Endothelial cell of umbilical vein (primary cell): ENCODE data around the gene CCNF. TPM values are rescaled to one million over a fixed set of nuclear protein-coding genes. Genes with fewer than 3 reads are reported as not detected.

Experiments
- BruUV-seq: library from RNA; stranded (reverse); fragments of 400-500 nt; replicated peaks from 2 replicates; lab custom pipeline; 2021; lab: Mats Ljungman, UMichigan
- CTCF ChIA-PET: fragments of 300-600, 350-600 bp; sonication (Branson Sonifier 250); formaldehyde crosslinking; loops from one replicate; lab custom pipeline; 2021; ENCODE audit warnings: antibody characterized with exemption, inconsistent platforms; lab: Charles Lee
- POLR2A ChIA-PET: fragments of 300-600, 350-600 bp; sonication (Branson Sonifier 250); formaldehyde crosslinking; loops from one replicate; lab custom pipeline; 2021; ENCODE audit warnings: antibody characterized with exemption, inconsistent platforms; lab: Charles Lee
- DNase-seq: peaks from one replicate; pipeline ENCODE4 v3.0.0-alpha.2; 2011; ENCODE audit warnings: low read depth, low spot score
- FAIRE-seq: peaks from 2 replicates; lab custom pipeline; 2011; peaks lifted over from hg19 to GRCh38; lab: Jason Lieb, UNC
- H2AFZ ChIP-seq: 2 replicates; pipeline ENCODE4 v1.6.0; 2012; ENCODE audit warnings: low read depth, low read length, control low read depth, inconsistent platforms
- H3K27ac ChIP-seq: 2 replicates; pipeline ENCODE4 v1.5.1; 2011; ENCODE audit warnings: low read depth, mild to moderate bottlenecking, control low read depth, low read length, moderate library complexity; ENCODE audit not compliant: insufficient read depth
- H3K27me3 ChIP-seq, 2 experiments: 2 replicates each; pipeline versions ENCODE4 v1.6.0 to v1.6.1; 2011; ENCODE audit warnings: low read length in 2 of 2, mixed read lengths in 1 of 2; ENCODE audit not compliant: control insufficient read depth in 2 of 2, insufficient read depth in 2 of 2
- H3K36me3 ChIP-seq, 2 experiments: 2 replicates in 1 of 2; 3 replicates in 1 of 2; pipeline ENCODE4 v1.5.1; 2011; ENCODE audit warnings: low read length in 2 of 2, mild to moderate bottlenecking in 1 of 2, moderate library complexity in 1 of 2; ENCODE audit not compliant: control insufficient read depth in 2 of 2, insufficient read depth in 2 of 2; ENCODE audit errors: extremely low read depth in 1 of 2
- H3K4me1 ChIP-seq: 3 replicates; pipeline ENCODE4 v1.5.1; 2011; ENCODE audit warnings: mild to moderate bottlenecking, low read length; ENCODE audit not compliant: control insufficient read depth, insufficient read depth; ENCODE audit errors: extremely low read depth
- H3K4me2 ChIP-seq: 2 replicates; pipeline ENCODE4 v1.6.1; 2011; ENCODE audit warnings: low read length, control low read depth, mixed read lengths; ENCODE audit not compliant: insufficient read depth
- H3K4me3 ChIP-seq, 3 experiments: fragments of 200-600 bp in 1 of 3; sonication (generic), shearing (Covaris generic) in 1 of 3; replicated peaks in 1 of 3; 2 replicates each; pipeline ENCODE4 v1.5.1; 2011 to 2016; ENCODE audit warnings: control low read depth in 3 of 3, low read length in 3 of 3, mild to moderate bottlenecking in 2 of 3, inconsistent platforms in 1 of 3, low read depth in 1 of 3, moderate library complexity in 1 of 3; ENCODE audit not compliant: insufficient read depth in 1 of 3
- H3K79me2 ChIP-seq: 2 replicates; pipeline ENCODE4 v1.6.0; 2012; ENCODE audit warnings: low read length, inconsistent platforms; ENCODE audit not compliant: control insufficient read depth, insufficient read depth
- H3K9ac ChIP-seq: replicated peaks from 2 replicates; pipeline ENCODE3; 2011; ENCODE audit warnings: low read length, control low read depth; ENCODE audit not compliant: insufficient read depth; ENCODE audit errors: extremely low read depth
- H3K9me1 ChIP-seq: replicated peaks from 3 replicates; pipeline ENCODE4 v1.6.0; 2011; ENCODE audit warnings: mild to moderate bottlenecking, low read length; ENCODE audit not compliant: control insufficient read depth, insufficient read depth; ENCODE audit errors: extremely low read depth
- H3K9me3 ChIP-seq: replicated peaks from 2 replicates; pipeline ENCODE4 v1.5.1; 2012; ENCODE audit warnings: low read length, inconsistent platforms; ENCODE audit not compliant: control insufficient read depth, insufficient read depth
- H4K20me1 ChIP-seq: replicated peaks from 2 replicates; pipeline ENCODE3; 2011; ENCODE audit warnings: mild to moderate bottlenecking, low read length; ENCODE audit not compliant: control insufficient read depth, insufficient read depth; ENCODE audit errors: extremely low read depth
- CTCF ChIP-seq, 2 donors: IDR thresholded peaks; 1 replicate in 1 of 2; 2 replicates in 1 of 2; pipeline ENCODE4 v1.5.1; 2011; ENCODE audit warnings: low read length in 2 of 2, mild to moderate bottlenecking in 2 of 2, moderate library complexity in 2 of 2, control low read depth in 1 of 2, inconsistent platforms in 1 of 2, low read depth in 1 of 2; ENCODE audit not compliant: insufficient read depth in 1 of 2; ENCODE audit errors: extremely low read depth in 1 of 2
- EZH2 ChIP-seq: IDR thresholded peaks from 2 replicates; pipeline ENCODE4 v1.6.1; 2012; ENCODE audit warnings: borderline replicate concordance, low read depth, mild to moderate bottlenecking, moderate library complexity, low read length, inconsistent platforms; ENCODE audit not compliant: severe bottlenecking
- FOS ChIP-seq: IDR thresholded peaks from 2 replicates; pipeline ENCODE4 v1.6.1; 2011; ENCODE audit warnings: mild to moderate bottlenecking, low read length, moderate library complexity, borderline replicate concordance; ENCODE audit not compliant: insufficient read depth
- GATA2 ChIP-seq: IDR thresholded peaks from 2 replicates; pipeline ENCODE4 v1.7.0; 2011; ENCODE audit warnings: low read depth, mild to moderate bottlenecking, moderate library complexity, mixed read lengths, low read length; ENCODE audit not compliant: insufficient read length, insufficient read depth
- JUN ChIP-seq: IDR thresholded peaks from 2 replicates; pipeline ENCODE4 v1.6.1; 2011; ENCODE audit warnings: borderline replicate concordance, low read depth; ENCODE audit not compliant: insufficient read length, insufficient read depth
- MAX ChIP-seq: IDR thresholded peaks from 2 replicates; pipeline ENCODE4 v1.6.1; 2011; ENCODE audit not compliant: insufficient read depth, insufficient read length
- MYC ChIP-seq: IDR thresholded peaks from one replicate; pipeline ENCODE4 v1.6.1; 2011; ENCODE audit warnings: mild to moderate bottlenecking, low read depth, low read length
- POLR2A ChIP-seq: IDR thresholded peaks from 2 replicates; pipeline ENCODE4 v1.6.1; 2012; ENCODE audit warnings: low read depth, mild to moderate bottlenecking, control low read depth, low read length
- POLR2AphosphoS5 ChIP-seq: IDR thresholded peaks from 2 replicates; pipeline ENCODE4 v1.6.1; 2012; ENCODE audit warnings: low read depth, mild to moderate bottlenecking, control low read depth, low read length, moderate library complexity; ENCODE audit not compliant: insufficient read depth
- dilution Hi-C: fragments of 300-500 bp; cut with MboI; formaldehyde crosslinking; loops from one replicate; pipeline ENCODE4 v1.15.0; 2019; ENCODE audit warnings: low sequenced_read_pairs; ENCODE audit not compliant: extremely low pct_ligation_motif_present
- intact Hi-C: fragments of 100-400 bp; cut with micrococcal nuclease; formaldehyde crosslinking; loops from one replicate; pipeline ENCODE4 v1.10.0; 2022
- polyA plus RNA-seq, 4 experiments: library from polyadenylated mRNA; depleted of rRNA in 3 of 4; stranded (reverse) in 3 of 4; unstranded in 1 of 4; fragments of >200 nt; gene quantifications; 2 replicates each; pipeline versions ENCODE4 v1.2.1 to v1.2.3, GENCODE V29; 2011 to 2012; ENCODE audit warnings: missing spikeins in 1 of 4
- total RNA-seq: library from RNA; stranded (reverse); gene quantifications from 2 replicates; pipeline ENCODE4 v1.2.3, GENCODE V29; 2021

CCNF gene
- total and polyA plus RNA-seq, 2 donors (not counting 3 experiments of a cell fraction or from before 2014, with no cell fraction given), result 13.9 to 48.9 TPM

DNA sequence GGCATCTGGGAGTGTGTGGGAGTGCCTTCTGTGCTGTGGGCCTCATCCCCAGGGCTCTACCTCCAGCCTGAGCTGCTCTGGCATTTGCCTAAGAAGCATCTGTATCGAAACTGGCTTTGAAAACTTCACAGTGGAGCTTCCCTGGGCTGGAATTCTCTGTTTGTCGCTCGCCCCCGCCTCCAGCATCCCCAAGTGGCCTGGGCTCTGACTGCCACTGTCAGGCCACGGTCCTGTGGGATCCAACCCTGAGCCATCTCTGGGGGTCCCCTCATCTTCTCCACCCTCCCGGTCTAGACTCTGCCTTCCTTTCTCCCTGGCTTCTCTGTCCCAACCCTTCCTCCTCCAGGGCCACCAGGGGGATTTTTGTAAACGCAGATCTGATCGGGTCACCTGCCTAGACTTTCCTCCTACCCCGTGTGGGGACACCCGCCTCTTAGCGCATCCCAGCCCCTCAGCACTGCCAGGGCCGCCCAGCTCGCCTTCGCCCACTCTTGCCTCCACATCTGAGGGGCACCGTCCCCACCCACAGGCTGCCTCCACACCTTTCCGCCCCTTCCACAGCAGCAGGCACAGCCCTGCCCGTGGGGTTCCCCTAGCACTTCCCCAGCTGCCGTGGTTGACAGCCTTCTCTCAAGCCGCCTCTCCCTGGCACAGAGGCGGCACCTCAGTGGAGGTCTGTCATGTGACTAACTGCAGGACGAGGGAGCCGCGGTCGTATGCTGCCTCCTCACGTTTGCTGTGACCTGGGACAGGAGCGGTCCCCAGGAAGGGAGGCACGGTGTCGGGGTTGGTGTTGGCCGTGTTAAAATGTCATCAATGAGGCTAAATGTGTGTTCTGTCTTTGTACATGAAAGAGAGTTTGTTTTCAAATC, 57.6 kb downstream of the CCNF start:
- intact Hi-C loops (loop anchor here (1.0 kb wide), 1 partner anchor 25 kb away; no protein-coding TSS in a partner anchor), dilution Hi-C loops (no loop called here)
- ChIA-PET CTCF (interaction anchor here (1.2 to 3.0 kb wide), 2 partner anchors 12 to 14 kb away, joined by 7 to 14 read pairs; partner anchors contain the start of gene TBC1D24), POLR2A (no interaction called here)
- no peak overlapping the region for H3K9ac ChIP-seq
- peaks cover 6% of the 10 kb centered on the region for H3K79me2 ChIP-seq
- no peaks in the 10 kb centered on the region for H3K36me3 ChIP-seq
- no peaks in the 10 kb centered on the region for H3K4me1 ChIP-seq
- no peak overlapping the region for H3K4me2 ChIP-seq
- TF ChIP-seq EZH2 (no peak), FOS (no peak), JUN (no peak), CTCF (IDR thresholded peaks at IDR 0.05; ENCODE audit: extremely low read depth in 1 of 2, insufficient read depth in 1 of 2, low read depth in 1 of 2, low read length in 2 of 2) (no peak), POLR2A (no peak), POLR2AphosphoS5 (no peak), MYC (no peak), MAX (no peak), GATA2 (no peak)
- H3K27ac ChIP-seq, result no peak overlapping the region
- DNase-seq (no peak), FAIRE-seq (no peak)
- no peak overlapping the region for H2AFZ ChIP-seq
- H3K27me3 ChIP-seq, result no peaks in the 10 kb centered on the region
- H3K4me3 ChIP-seq, result no peak overlapping the region
- no peaks in the 10 kb centered on the region for H4K20me1 ChIP-seq
- H3K9me1 ChIP-seq, result no peaks in the 10 kb centered on the region
- no TSS peak for BruUV-seq
- no peaks in the 10 kb centered on the region for H3K9me3 ChIP-seq
